Activated naive CD4-positive, alpha-beta T cell treated with anti-CD3 and anti-CD28 coated beads, Interleukin-2, amount 50 U/mL, for 24 hours (primary cell): ENCODE results near the gene LHPP.

Experiments
- H3K27ac Mint-ChIP-seq: one replicate; pipeline ENCODE4 v1.8.0; 2021; ENCODE audit warnings: mild to moderate bottlenecking, mixed read lengths
- H3K27me3 Mint-ChIP-seq: one replicate; pipeline ENCODE4 v1.8.0; 2021; ENCODE audit warnings: mixed read lengths
- H3K36me3 Mint-ChIP-seq: one replicate; pipeline ENCODE4 v1.8.0; 2021; ENCODE audit warnings: mixed read lengths
- H3K4me1 Mint-ChIP-seq: one replicate; pipeline ENCODE4 v1.8.0; 2021; ENCODE audit warnings: mixed read lengths
- H3K4me3 Mint-ChIP-seq: one replicate; pipeline ENCODE4 v1.8.0; 2021; ENCODE audit warnings: mild to moderate bottlenecking, mixed read lengths
- H3K9me3 Mint-ChIP-seq: one replicate; pipeline ENCODE4 v1.8.0; 2021; ENCODE audit warnings: mixed read lengths

Gene LHPP

GRCh38 chr10:124515244-124515970, 53.8 kb downstream of the LHPP start:
- H3K9me3 Mint-ChIP-seq, result no peaks in the 10 kb centered on the region
- H3K27me3 Mint-ChIP-seq, result no peaks in the 10 kb centered on the region
- H3K4me1 Mint-ChIP-seq, result no peaks in the 10 kb centered on the region
- H3K4me3 Mint-ChIP-seq, result no peak overlapping the region
- no peak overlapping the region for H3K27ac Mint-ChIP-seq
- H3K36me3 Mint-ChIP-seq, result peaks cover 3% of the 10 kb centered on the region

- peaks cover 3% of the 10 kb centered on the region for H3K36me3 Mint-ChIP-seq
- no peaks in the 10 kb centered on the region for H3K9me3 Mint-ChIP-seq
- H3K27ac Mint-ChIP-seq, result no peak overlapping the region
- no peaks in the 10 kb centered on the region for H3K27me3 Mint-ChIP-seq
- no peak overlapping the region for H3K4me3 Mint-ChIP-seq
- no peaks in the 10 kb centered on the region for H3K4me1 Mint-ChIP-seq
Observed at GRCh38 chr10:124516181-124516580, 54.6 kb downstream of the LHPP start.

- peaks cover 3% of the 10 kb centered on the region for H3K36me3 Mint-ChIP-seq
- no peak overlapping the region for H3K4me3 Mint-ChIP-seq
- no peaks in the 10 kb centered on the region for H3K9me3 Mint-ChIP-seq
- H3K4me1 Mint-ChIP-seq, result no peaks in the 10 kb centered on the region
- no peak overlapping the region for H3K27ac Mint-ChIP-seq
- H3K27me3 Mint-ChIP-seq, result no peaks in the 10 kb centered on the region
Observed at GRCh38 chr10:124516746-124517397, 55.2 kb downstream of the LHPP start.

- Mint-ChIP-seq H3K4me3 (no peak overlapping the region), H3K4me1 (no peaks in the 10 kb centered on the region), H3K36me3 (peaks cover 3% of the 10 kb centered on the region), H3K27ac (no peak overlapping the region), H3K27me3 (no peaks in the 10 kb centered on the region), H3K9me3 (no peaks in the 10 kb centered on the region)
Observed at GRCh38 chr10:124517461-124517860, 55.8 kb downstream of the LHPP start.

- H3K27me3 Mint-ChIP-seq, result no peaks in the 10 kb centered on the region
- peaks cover 4% of the 10 kb centered on the region for H3K36me3 Mint-ChIP-seq
- no peak overlapping the region for H3K4me3 Mint-ChIP-seq
- H3K27ac Mint-ChIP-seq, result no peak overlapping the region
- H3K4me1 Mint-ChIP-seq, result no peaks in the 10 kb centered on the region
- no peaks in the 10 kb centered on the region for H3K9me3 Mint-ChIP-seq
Observed at GRCh38 chr10:124517931-124518330, 56.3 kb downstream of the LHPP start.

GRCh38 chr10:124518366-124518765, 56.7 kb downstream of the LHPP start:
- Mint-ChIP-seq H3K27ac (no peak overlapping the region), H3K36me3 (peaks cover 4% of the 10 kb centered on the region)

GRCh38 chr10:124520558-124521428, 59.2 kb downstream of the LHPP start:
- Mint-ChIP-seq H3K4me3 (no peak overlapping the region), H3K27ac (no peak overlapping the region), H3K9me3 (no peaks in the 10 kb centered on the region), H3K36me3 (peaks cover 4% of the 10 kb centered on the region), H3K4me1 (no peaks in the 10 kb centered on the region), H3K27me3 (no peaks in the 10 kb centered on the region)

More at GRCh38 chr10:124518366-124518765, 56.7 kb downstream of the LHPP start:
- H3K4me1 Mint-ChIP-seq, result no peaks in the 10 kb centered on the region
- H3K9me3 Mint-ChIP-seq, result no peaks in the 10 kb centered on the region
- no peaks in the 10 kb centered on the region for H3K27me3 Mint-ChIP-seq
- no peak overlapping the region for H3K4me3 Mint-ChIP-seq

- H3K36me3 Mint-ChIP-seq, result peaks cover 4% of the 10 kb centered on the region
- no peaks in the 10 kb centered on the region for H3K9me3 Mint-ChIP-seq
- no peaks in the 10 kb centered on the region for H3K27me3 Mint-ChIP-seq
- H3K4me1 Mint-ChIP-seq, result no peaks in the 10 kb centered on the region
- no peak overlapping the region for H3K4me3 Mint-ChIP-seq
- no peak overlapping the region for H3K27ac Mint-ChIP-seq
Observed at GRCh38 chr10:124521429-124521871, 59.8 kb downstream of the LHPP start.

DNA sequence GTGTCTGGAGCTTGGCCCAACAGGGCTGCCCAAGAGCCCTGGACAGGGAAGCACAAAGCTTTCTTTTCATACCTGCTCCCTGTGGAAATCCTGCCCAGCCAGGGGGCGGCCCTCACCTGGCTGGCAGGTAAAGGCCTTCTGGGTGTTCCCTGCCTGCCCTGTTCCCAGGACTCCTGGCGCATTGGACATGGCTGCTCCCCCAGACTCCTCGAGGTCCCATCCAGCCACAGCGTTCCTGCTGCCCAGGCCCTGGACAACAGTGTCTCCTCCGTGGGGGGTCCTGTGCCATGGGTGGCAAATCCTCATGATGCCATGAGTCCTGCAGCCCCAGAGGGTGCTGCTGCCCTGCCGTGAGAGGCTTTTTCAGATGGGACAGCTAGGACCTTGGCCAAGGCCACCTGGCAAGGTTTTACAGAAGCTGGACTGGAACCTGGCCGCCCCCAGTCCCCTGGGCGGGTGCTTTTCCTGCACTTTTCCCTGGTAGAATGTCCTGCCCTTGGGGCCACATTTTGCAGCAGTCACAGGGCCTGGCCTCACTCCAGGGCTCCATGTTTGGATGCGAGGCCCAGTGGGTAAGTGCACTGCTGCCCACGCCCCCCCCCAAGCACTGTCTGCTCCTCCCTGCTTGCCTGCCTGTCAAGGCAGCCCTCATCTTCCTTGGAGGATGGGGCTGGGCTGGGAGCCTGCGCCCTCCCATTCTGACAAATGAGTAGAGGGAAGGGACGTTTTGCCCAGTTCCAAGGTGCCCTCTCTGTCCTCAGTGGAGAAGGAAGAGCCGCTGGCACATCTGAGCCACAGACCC, 60.7 kb downstream of the LHPP start:
- Mint-ChIP-seq H3K27ac (no peak overlapping the region), H3K27me3 (no peaks in the 10 kb centered on the region), H3K4me1 (no peaks in the 10 kb centered on the region), H3K4me3 (no peak overlapping the region), H3K9me3 (no peaks in the 10 kb centered on the region), H3K36me3 (peaks cover 4% of the 10 kb centered on the region)

DNA sequence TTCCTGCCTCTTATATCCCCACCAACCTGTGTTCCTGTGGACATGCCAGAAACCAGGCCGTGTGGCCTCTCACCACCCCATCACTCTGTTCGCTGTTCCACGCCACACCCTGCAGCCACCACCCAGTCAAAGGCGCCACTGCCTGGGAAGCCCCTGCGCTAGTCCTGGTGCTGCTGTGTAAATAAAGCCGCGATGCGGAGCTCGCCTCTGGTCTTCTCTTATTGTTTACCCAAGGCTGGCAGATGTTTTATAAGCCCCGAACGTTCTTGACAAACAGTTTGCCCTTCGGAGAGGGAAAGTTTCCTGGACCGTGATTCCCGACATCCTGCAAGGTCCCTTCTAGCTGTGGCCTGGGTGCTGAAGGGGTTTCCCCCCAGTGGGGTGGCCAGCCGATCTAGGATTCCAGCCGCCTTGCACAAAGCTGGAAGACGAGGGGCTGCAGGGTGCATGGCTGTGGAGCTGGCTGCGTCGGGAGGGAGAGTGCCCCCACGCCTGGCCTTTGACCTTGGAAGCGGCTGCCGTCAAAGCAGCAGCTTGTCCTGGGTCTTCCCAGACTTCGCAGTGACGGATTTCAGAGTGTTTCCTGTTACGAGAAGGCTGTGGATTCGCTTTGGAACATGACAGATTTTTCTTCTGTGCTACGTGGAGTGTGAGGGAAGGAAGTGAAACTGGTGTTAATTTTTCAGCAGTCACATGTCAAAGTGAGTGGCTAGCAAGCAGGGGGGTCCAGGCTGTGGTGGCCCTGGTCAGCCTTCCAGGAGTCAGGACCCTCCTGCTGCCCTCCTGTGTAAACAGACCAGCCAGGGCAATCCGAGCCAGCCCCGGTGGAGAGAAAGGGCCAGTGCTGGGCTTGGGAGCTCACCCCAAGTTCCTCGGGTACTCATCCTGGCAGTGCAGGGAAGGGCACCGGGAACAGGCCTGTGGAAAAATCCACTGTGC, 61.6 kb downstream of the LHPP start:
- Mint-ChIP-seq H3K27me3 (no peaks in the 10 kb centered on the region), H3K4me1 (no peaks in the 10 kb centered on the region), H3K4me3 (no peak overlapping the region), H3K9me3 (no peaks in the 10 kb centered on the region), H3K36me3 (peaks cover 4% of the 10 kb centered on the region), H3K27ac (no peak overlapping the region)

DNA sequence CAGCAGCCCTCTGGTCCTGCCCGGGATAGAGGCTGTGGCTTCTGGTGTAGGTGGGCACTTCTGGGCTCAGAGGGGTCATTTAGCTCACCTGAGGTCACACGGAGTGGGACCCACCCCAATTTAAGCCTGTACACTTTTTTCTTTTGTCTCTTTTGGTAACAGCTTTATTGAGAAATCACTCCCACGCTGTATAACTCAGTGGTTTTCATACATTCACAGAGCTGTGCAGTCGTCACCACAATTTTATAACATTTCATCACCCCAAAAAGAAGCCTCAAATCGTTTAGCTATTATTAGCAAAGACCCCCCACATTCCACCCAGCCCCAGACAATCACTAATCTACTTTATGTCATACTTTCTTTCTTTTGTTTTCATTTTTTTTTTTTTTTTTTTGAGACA, 62.3 kb downstream of the LHPP start:
- Mint-ChIP-seq H3K36me3 (peaks cover 4% of the 10 kb centered on the region), H3K9me3 (no peaks in the 10 kb centered on the region), H3K27ac (no peak overlapping the region), H3K4me3 (no peak overlapping the region), H3K4me1 (no peaks in the 10 kb centered on the region), H3K27me3 (no peaks in the 10 kb centered on the region)

DNA sequence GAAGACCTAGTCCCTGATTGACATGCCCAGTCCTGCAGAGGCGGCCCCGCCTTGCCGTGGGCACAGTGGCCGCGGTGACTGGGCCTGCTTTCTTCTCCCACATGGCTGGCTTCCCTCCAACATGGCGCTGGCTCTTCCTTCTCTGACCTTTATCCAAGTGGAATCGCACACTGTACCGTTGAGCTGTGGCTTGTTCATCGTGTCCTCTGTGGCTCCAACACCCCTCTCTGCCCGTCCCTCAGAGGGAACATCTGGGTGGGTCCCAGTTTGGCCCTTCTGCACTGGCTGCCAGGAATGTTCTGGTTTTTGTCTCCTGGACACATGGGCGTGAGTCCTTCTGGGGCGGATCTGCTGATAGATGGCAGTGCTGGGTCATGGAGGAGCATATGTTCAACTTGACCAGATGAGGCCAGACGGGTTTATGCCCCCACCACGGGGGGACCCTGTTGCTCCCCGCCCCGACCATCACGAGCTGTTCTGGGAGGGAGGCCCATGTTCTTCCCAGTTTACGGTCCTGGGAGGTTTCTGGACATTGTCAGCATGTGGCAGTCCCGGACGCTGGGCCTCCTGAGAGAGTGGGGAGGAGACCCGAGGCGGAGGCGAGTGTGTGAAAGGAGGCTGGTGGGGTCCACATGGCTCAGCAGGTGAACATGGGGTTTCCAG, 63.5 kb downstream of the LHPP start:
- Mint-ChIP-seq H3K27ac (peak overlapping the region; percentile 43), H3K9me3 (no peaks in the 10 kb centered on the region), H3K4me3 (no peak overlapping the region), H3K36me3 (peaks cover 1% of the 10 kb centered on the region), H3K27me3 (no peaks in the 10 kb centered on the region), H3K4me1 (peaks cover under 1% of the 10 kb centered on the region)

GRCh38 chr10:124525751-124526600, 64.4 kb downstream of the LHPP start:
- peaks cover 1% of the 10 kb centered on the region for H3K36me3 Mint-ChIP-seq
- no peaks in the 10 kb centered on the region for H3K9me3 Mint-ChIP-seq
- no peak overlapping the region for H3K27ac Mint-ChIP-seq
- H3K4me3 Mint-ChIP-seq, result no peak overlapping the region
- H3K4me1 Mint-ChIP-seq, result peaks cover 4% of the 10 kb centered on the region
- no peaks in the 10 kb centered on the region for H3K27me3 Mint-ChIP-seq
